T-helper 2 cell treated with Interferon-gamma antibody and Interleukin-4, amounts not matched to agents 100 ng/mL and 5 ng/mL, for 36 hours (primary cell): ENCODE measurements around the gene UGP2. TPM values are rescaled to one million over a fixed set of nuclear protein-coding genes. Genes with fewer than 3 reads are reported as not detected.

Source experiments
- intact Hi-C: fragments of 100-400 bp; cut with micrococcal nuclease; formaldehyde crosslinking; loops from one replicate; pipeline ENCODE4 v1.15.1; 2023
- total RNA-seq: library from RNA; stranded (reverse); gene quantifications from 2 replicates; pipeline ENCODE4 v1.2.3, GENCODE V29; 2022

The UGP2 gene
- total RNA-seq, 1 donor from 2014 or later, result 161 TPM

DNA sequence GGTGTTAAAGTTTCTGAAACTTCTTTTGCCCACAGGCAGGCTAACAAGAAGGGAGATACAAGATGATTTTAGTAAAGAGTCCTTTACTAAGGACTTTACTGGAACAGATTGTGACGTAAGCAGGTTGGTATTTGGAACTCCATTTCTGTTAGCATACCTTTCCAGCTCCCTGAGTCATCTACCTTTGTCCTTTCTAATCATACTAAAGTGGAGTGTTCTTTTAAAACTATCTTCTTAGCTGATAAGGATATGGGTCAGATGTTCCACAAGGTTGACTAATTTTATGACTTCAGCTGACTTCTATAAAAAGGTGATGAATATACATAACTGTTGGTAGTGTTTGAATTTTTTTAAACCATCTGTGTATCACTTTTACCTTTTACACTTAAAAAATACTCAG is 21.1 kb downstream of the UGP2 start:
- intact Hi-C loops, result no loop called here

DNA sequence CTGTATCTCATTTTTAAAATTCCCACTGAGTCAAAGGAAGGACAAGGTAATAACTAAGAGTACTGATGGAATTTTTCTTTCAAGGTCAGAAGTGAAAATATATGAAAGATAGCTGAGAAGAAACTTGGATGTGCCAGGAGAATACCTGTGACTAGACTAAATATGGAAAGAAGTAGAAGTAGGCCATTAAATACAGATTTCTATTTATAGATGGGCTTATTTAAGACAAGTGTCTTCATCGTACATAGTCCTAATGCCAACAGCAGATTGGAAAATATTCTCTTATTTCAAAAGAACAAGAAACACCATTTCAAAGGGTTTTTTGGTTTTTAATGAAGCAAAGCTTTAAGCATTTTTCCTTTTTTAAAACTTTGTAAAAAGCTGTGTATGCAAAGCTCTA is 22.0 kb downstream of the UGP2 start:
- intact Hi-C loops, result no loop called here

DNA sequence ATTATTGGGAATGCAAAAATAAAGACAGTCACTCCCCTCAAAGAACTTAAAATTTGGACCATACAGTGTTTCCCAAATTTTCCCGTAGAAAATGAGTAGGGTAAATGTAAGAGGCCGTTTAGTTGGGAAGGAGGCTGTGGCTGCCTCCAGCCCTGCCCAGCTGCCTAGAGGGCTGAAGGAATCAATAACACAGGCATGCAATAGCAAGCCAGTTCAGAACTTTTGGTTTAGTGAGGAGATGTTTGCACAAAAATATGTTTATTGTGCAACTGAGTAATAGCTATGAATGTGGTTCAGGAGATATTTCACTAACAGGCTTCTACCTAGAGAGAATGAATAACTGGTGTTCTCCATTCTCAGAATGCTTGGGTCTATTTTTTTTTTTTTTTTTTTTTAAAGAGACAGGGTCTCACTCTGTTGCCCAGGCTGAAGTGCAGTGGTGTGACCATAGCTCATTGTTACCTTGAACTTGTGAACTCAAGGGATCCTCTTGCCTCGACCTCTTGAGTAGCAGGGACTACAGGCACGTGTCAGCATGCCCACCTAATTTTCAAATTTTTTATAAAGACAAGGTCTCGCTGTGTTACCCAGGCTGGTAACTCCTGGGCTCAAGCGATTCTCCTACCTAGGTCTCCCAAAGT is 23.6 kb downstream of the UGP2 start:
- intact Hi-C loops, result no loop called here

DNA sequence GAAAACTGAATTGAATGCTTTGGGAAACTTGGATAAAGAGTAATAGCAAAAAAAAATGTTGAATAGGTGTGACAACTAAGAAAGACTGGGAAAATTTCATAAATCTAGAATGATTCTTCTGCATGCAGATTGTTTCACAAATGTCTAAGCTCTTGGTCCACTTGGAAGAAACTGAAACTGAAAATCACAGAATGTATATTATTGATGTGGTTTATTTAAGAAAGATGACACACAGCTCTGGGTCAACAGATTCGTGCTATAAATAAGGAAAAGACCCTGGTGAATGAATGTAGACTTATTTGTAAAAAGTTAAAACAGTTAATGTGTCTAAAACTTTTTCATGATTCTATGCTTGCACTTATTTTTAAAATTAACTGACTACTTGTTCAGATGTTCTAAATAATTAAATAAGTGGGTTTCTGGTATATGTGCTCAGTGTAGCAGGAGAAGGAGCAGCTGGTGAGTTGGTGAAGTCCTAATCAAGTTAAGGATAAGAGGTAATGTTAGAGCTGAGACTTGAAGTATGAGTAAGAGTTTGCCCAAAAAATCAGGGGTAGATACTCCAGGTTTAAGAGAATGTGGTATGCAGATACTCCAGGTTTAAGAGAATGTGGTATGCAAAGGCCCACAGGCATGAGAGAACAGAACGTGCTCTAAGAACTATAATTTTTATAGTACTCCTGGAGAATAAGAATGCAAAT is 24.5 kb downstream of the UGP2 start:
- intact Hi-C loops, result no loop called here

DNA sequence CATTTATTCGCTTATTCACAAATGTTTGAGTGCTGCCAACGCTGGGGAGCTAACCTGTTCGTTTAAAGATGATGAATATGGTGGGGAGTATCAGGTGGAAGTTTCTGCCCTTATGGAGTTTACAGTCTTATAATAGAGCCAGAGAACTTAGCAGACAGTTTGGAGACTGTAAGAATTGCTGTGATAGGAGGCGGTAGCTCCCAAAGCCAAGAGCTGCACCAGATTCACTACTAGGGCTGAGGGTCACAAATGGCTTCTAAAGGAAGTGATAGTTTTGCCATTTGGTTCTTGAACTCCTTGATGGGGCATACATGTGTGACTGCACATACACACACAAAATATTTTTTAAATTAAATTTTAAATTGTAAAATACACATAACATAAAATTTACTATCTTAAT is 29.0 kb downstream of the UGP2 start:
- intact Hi-C loops, result no loop called here

DNA sequence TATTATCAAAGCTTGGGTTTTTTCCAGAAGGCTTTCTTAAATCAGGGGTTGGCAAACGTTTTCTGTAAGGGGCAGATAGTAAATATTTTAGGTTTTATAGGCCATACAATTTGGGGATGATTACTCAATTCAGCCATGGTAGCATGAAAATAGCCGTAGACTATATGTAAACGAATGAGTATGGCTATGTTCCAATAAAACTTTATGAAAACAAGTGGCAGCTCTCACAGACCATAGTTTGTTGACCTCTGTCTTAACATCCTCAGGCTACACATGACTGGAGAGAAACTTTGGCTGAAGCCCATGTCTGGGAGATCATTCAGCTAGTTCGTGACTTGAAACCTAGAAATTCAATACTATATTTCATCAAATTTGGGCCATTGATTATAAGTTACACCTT is 30.2 kb downstream of the UGP2 start:
- intact Hi-C loops, result no loop called here

DNA sequence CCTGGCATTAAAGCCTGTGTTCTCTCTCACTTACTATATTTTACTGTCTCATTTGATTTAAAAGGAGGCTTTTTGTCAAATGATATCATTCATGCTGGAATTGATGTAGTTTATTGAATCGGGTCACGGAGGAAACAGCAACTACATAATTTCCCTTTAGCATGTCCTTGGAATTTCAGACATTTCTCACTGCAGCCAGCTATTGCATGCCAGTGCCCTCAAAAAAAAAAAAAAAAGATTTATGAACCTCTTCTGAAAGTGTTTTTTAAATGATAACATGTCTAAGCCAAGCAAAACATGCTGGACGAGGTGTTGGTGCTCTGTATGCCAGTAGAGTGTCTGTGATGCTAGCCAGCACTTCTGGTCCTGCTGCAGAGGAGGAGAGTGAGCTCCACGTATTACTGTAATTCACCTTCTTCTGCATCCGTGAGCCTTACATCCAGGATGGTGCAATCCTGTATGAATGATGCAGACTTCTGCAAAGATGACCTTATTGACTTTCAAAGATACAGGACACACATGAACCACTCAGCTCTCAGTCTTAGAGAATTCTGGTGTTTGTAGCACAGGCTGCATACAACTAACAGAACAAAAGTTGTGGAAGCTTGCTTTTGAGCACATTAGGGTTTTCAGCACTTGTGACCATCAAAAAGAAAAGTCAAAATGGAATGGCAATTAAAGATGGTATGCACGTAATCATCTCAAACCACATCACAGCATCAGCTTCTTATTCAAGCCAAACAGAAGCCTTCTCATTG is 31.1 kb downstream of the UGP2 start:
- intact Hi-C loops, result no loop called here

DNA sequence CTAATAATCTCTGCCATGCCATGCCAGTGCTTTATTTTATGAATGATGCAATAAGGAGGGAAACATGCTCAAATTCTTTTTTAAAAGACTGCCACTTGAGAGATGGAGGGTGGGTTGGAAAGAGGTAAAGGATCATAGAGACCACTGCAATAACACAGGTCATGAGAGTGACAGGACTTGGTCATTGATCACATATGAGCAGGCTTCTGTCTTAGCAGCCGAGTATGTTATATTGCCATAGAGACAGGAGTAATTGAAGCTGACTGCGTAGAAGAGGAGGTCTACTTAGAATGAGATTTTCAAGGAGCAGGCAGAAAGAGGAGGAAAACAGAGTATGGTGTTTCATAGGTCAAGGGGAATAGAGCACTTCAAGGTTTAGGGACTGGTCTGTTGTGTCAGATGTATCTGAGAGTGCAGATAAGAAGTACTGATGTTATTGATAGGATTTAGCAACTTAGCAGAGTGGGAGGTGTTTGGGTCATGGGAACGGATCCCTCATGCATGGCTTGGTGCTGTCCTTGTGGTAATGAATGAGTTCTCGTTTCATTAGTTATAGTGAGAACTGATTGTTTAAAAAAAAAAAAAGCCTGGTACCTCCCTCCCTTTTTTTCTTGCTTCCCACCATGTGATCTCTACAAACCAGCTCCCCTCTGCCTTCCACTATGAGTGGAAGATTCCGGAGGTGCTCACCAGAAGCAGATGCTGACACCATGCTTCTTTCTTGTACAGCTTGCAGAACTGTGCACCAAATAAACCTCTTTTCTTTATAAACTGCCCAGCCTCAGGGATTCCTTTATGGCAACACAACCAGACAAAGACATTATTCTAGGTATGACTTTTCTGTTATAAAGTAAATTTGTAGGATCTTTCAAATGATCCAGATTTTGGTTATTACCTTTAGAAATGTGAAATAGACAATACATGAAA is 32.8 kb downstream of the UGP2 start:
- intact Hi-C loops, result no loop called here

DNA sequence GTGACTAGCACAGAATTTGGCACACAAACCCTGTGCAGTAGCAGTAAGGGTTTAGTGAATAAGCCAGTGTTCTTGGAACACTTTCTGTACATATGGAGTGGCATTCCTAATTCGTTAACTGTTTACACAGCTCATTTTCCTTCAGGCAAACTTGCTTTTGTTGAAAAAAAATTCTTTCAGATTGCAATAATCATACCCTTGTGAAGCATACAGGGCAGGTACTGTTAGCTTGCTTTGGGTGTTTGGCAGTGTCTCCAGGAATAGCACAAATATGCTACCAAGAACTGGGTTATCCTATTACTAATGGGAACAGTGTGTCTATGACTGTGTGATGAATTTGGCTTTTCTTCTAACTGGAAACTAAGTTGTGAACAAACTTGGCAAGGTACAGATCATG is 33.4 kb downstream of the UGP2 start:
- intact Hi-C loops, result no loop called here

DNA sequence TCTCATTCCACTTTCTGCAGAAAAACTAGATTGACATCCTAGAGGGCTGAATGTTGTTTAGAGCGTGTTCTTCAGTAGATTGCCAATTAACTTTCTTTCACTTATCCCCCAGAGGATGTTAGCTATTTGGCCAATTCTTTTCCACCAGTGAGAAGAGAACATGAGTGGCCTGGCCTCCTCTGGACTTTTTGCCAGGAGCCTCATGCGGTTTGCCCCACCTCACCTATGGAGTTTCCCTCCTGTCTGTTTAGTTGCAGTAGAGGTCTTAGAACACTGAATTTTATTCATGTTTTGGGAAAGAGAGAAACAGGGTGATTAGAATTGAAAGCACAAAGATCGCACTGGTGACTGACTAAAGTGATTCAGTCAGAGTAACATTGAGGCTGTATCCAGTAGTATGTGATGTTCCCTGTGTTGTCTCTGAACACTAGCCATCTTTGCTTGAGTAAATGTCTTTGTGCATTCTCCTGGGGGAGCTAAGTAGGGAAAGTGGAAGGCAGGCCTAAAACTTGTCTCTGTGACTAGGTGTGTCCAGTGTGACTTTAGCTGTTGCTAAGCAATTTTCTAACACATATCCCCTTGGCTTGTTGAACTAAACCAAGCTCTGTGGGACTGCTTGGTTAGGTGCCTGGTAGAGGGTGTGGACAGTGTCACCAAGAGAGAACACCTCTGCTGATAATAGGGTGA is 34.0 kb downstream of the UGP2 start:
- intact Hi-C loops, result no loop called here

DNA sequence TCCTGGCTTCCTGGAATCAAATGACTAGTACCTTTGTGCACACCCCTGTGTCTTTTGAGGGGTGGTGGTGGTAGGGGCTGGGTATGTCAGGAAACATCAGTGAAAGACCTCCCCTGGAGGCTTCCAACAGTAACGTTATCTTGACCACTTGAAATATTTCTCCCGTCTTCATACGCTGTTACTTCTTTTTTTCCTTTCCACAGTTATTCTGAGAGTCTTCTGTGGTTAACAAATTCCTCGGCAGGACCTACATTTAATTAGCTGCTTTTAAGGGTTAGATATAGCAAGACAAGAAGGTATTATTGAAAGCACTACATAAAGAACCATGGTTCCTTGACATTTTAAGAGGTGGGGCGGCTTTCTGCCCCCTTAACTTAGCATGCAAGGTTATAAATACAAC is 34.6 kb downstream of the UGP2 start:
- intact Hi-C loops, result no loop called here

DNA sequence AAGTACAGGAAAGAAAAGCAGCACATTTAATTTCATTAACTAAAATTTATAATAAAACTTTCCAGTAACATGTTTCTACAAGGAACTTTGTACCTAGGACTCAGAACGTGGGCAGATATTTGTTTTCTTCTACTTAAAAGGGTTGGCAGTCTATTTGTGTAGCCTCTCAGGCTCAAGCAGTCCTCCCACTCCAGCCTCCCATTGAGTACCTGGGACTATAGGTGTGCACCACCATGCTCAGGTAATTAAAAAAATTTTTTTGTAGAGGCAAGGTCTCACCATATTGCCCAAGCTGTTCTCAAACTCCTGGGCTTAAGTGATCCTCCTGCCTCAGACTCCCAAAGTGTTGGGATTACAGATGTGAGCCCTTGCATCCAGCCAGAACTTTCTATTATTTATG is 36.8 kb downstream of the UGP2 start:
- intact Hi-C loops, result no loop called here

DNA sequence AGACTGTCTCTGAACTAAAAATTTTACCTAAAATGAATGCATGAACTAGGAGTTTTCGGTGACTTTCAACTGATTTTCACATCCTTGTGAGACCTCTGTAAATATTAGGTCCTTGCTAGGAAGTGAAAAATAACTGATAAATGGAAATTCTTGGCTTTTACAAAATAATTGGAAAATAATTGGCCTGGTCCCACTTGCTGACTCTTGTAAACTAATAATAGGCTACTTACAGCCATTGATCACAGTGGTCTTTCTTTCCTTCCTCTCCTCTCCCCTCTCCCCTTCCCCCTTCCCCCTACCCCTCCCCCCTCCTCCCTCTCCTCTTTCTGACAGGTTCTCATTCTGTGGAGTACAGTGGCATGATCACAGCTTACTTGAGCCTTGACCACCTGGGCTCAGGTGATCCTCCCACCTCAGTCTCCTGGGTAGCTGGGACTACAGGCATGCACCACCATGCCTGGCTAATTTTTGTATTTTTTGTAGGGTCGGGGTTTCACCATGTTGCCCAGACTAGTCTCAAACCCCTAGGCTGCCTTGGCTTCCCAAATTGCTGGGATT is 38.3 kb downstream of the UGP2 start:
- intact Hi-C loops, result no loop called here

DNA sequence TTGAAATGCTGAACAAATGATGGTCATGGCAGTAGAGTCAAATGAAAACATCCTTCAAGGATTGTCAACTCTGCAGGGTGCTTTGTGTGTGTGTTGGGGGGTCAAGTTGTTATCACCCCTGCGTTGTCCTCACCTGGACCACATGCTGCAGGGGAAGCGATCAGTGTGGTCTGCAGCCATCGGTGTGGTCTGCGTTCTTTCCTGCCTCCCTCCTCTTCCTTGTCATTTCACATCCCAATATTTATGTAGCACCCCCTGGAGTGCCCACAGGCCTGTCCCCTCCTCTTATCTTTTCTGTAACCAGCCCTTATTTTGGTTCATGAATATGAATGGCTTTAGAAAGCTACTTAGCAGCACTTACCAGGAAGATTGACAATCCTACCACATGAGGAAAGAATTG is 38.9 kb downstream of the UGP2 start:
- intact Hi-C loops, result no loop called here

DNA sequence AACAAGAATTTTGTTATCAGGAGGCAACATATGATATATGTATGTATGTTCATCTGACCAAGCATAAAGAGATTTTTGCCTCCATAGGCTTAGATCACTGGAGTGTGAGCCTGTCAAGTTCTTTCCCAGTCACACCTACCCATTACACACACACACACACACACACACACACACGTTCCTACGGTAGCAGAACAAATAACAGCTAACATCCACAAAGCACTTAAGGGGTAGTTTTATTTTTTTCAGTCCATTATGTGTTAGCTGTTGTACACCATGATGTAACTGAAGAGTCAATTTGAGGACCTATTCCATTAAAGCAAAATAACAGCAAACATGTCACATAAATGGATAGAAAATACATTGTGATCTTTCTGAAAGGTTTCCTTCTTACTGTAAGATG is 39.5 kb downstream of the UGP2 start:
- intact Hi-C loops, result no loop called here

DNA sequence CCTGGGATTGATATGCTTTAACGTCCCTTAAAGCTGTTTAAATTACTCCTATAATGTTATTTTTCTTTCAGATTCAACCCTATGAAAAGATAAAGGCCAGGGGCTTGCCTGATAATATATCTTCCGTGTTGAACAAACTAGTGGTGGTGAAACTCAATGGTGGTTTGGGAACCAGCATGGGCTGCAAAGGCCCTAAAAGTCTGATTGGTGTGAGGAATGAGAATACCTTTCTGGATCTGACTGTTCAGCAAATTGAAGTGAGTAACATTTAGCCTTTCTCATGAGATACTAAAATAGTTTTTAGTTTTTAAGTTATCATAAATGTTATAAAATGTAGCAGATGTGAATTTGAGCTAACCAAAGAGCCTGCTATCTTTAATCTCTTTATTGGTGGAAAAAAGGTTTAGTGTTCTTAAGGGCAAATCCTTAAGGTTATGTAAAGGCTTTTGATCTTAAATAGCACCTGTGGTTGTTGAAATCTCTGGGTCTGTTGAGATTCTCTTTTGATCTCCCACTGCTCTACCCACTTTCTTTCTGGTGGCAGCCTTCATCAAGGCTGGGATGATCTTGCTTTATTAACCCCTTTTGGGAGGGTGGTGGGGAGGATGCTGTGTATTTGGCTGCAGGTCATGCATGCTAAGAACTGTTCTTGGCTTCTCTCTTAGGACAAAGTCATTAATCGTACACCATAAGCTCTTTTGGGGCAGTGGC is 40.9 kb downstream of the UGP2 start:
- intact Hi-C loops, result no loop called here

DNA sequence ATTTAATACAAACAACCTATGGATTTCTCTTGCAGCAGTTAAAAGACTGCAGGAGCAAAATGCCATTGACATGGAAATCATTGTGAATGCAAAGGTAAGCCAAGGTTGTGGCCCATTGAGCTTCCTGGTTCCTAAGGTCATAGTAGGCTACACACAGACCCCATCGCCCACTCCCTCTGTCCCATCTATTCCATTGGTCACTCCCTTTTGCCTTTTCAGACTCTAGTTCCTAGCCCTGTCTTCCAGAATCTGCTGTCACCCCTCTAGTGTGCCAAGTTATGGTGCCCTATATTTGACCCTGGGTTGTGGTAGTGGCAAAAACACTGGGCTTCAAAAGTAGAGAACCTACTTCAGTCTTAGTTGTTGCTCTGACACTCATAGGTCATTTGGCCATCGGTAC is 44.7 kb downstream of the UGP2 start:
- intact Hi-C loops, result no loop called here

DNA sequence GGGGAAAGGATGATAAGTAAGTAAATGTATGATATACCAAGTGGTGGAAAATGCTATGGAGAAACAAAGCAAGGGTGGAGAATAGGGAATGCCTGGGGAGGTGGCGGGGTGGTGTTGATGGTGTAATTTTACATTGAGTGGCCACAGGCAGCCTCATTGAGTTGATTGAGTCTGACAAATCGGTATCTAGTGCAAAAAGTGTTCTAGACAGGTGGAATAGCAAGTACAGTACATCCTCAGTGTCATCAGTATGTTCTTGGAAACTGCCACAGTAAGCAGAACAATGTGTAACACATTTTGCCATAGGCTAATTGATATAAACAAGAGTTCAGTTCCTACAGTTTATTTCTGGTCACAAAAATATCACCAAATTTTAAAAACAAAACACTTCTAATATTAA is 46.4 kb downstream of the UGP2 start:
- intact Hi-C loops, result no loop called here

DNA sequence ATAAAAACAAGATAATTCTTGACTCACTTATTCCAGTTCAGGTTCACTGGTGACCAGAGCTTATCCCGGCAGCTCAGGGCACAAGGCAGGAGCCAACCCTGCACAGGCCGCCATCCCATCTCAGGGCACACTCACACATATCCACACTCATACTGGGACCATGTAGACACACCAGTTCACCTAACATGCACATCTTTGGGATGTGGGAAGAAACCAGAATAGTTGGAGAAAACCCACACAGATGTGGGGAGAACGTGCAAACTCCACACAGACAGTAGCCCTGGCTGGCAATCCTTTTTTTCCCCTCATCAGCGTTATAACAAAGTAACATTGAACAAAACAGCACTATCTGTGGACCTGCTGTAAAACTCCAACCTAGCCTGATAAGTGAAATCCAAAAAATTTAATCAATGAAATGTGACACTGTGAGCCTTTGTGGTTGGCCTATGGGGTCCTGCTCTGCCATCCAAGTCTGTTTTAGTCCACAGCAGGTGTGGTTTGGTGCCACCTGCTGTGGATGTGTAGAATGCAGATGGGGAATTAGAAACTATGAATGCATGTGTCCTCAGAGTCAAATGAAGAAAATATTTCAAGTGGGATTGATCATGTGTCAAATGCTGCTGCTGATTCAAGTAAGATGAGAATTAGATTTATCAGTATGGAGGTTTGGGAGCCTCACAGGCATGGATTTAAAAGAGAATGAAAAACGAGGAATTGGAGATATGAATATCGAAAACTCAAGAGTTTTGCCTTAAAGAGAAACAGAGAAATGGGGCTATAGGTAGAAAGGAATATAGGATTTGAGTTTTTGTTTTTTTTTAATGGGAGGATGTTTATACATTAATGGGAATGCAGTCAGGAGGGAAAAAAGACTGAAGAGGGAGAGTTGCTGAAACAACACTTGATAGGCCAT is 47.0 kb downstream of the UGP2 start:
- intact Hi-C loops, result loop anchor here (1.0 kb wide), 1 partner anchor 196 kb away; no protein-coding TSS in a partner anchor
